AG08396 (cell line): ENCODE data around the gene GMDS.

Experiments used
- DNase-seq: peaks from one replicate; pipeline ENCODE4 v3.0.0; 2012; ENCODE audit warnings: low spot score, mixed read lengths

Gene GMDS

DNA sequence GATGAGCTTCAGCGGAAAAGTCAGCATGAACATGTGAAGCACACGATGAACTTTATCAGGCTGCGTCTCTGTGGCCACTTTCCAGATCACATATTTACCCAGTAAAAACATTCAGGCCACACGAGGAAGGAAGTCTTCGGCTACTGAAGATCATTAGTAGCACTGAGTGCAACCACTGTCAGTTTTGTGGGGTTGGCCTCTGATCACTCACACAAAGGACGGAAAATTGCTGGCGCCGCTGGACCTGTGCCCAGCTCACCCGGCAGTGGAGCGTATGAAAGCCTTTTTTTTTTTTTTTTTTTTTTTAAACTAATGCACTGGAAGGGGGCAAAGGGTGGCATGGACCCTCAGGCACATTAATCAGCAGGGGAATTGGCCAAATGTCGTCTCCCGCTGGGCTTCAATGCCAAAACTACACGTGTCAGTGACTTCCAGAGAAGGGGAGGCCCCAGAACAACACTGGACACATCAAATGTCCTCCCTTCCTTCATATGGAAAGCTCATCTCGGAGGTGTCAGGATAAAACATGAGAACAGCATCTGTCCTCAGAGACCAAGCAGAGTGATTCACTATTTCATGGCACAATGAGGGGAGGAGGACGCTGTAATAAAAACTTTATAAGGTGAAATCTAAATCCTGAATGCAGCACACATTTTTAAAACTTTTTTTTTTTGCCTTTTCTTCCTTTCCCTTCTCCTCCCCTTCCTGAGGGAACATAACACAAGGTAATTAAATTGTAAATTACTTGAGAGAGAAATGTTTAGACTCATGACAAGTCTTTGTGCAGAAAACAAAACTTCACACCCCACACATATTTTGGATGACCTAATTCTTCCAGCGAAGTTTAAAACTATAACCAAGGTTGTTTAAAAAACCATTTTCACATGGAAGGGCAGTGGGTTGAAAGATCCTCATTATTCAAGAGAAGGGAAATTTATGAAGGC is 412.3 kb downstream of the GMDS start:
- peak; percentile 25 for DNase-seq

DNA sequence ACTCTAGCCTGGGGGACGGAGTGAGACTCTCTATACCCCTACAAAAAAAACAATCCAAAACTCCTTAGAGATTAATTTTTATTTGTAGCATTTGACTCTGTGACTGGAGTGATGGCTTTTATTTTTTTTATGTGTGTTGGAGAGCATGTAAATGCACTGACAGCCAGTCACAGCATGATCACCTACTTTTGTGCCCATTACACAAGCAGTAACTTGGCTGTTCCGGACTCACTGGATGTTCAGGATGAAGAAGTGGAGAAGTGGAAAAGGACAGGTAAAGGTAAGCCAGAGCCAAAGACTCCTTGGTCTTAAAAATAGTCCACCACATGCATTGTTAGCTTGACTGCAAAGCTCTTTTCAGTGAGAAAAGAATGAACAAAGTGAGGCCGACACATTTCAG is 413.0 kb downstream of the GMDS start:
- DNase-seq, result no peak

DNA sequence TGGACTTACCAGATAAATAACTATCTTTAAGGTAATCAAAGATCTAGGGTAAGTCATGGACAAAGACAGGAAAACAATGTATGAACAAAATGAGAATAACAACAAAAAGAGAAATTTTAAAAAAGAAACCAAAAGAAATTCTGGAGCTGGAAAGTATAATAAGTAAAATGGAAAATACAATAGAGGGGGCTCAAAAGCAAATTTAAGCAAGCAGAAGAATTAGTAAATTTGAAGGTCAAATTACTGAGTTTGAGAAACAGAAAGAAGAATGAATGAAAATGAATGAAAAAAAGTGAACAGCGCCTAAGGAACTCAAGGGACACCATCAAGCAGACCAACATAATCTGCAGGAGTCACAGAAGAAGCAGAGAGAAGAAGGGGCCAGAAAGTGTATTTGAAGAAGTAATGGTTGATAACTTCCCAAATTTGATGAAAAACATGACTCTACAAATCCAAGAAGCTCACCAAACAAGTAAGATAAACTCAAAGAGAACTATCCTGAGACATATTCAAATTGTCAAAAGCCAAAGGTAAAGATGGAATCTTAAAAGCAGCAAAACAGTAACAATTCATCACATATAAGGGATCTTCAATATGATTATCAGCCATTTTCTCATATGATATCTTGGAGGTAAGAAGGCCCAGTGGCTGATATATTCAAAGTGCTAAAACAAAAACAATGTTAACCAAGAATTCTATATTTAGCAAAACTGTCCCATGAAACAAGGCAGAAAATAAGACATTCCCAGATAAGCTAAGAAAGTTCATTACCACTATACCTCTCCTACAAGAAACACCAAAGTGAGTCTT is 417.2 kb downstream of the GMDS start:
- DNase-seq, result no peak

DNA sequence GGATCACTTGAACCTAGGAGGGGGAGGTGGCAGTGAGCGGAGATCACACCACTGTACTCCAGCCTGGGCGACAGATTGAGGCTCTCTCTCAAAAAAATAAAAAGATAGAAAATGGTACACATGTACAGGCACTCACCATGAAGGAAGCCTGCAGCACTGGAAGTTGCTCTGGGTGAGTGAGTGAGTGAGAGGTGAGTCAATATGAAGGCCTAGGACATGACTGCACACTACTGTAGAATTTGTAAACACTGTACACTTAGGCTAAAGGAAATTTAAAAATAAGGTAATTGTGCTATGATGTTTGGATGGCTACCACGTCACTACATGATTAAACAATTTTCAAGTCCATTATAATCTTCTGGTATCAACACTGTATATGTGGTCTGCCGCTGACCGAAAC is 419.5 kb downstream of the GMDS start:
- DNase-seq, result no peak

DNA sequence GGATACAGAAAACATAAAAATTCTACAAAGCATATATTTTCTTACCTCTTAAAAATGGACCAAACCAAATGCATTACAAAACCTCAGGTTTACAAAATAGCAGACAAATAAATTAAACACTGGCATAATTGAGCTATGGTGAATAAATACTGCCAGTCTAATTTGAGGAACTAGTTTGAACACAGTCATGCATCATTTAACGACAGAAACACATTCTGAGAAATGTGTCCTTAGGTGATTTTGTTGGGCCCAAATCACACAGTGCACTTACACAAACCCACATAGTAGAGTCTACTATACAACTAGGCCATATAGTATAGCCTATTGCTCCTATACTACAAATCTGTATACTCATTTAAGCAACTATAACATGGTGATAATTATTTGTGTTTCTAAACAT is 420.1 kb downstream of the GMDS start:
- no peak for DNase-seq

DNA sequence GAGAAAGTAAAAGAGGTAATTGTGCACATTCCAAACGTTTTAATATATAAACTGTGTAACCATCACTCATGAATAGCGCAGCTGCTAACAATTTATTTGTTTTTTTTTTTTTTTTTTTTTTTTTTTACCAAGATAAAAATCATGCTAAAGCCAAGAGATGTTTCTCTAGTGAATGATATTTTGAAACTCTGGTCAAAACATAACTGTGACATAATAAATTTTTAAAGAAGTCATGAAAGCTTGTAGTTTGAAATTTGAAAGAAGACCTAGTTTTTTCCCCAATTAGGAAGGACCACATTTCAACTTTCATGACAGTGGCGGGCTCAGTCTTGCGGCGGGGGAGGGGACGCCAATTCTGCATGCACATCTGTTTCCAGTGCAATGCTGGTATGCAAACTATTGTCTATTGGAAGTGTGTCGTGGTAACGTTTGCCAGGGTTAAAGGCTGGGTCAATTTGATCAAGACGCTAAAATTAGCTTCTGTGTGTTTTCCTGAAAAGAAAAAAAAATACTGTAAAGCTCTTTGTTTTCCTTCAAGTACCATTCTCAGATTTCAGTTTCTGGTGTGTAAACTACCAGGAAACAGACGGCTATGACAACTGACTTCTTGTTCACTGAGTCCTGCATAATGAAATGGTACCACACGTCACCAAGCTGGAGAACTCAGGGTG is 423.8 kb downstream of the GMDS start:
- peak; percentile 19 for DNase-seq

DNA sequence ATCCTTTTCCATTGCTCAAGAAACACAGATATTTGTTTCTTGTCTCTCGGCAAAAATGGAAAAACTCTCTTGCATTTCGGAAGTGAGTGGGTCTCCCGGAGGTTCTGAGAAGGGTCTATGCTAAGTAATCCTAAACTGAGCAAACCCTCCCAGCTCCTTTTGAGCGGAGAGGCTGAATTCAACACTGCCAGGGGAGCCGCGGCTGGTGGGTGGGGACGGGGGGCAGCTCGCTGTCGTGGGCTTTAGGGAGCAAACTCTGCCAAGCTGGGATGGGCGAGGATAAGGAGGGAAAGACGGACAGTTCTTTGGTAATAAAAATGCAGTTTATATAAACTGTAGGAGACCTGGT is 424.3 kb downstream of the GMDS start:
- DNase-seq, result no peak

DNA sequence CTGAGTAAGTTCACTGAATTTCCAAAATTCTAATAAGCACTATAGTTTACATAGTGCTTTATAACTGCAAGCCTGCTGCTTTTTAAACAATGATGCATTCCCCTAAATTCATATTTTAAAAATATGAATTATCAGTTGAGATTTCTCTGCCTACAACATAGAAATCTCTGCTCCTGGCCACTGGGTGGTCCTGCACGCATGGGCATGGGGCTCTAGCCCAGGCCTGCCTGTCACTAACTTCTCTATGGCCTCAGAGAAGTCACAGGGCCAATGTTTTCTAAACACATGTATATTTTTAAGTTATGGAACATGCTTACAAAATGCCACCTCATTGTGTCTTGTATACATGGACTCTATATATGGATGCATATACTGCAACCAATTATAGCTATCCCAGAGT is 424.7 kb downstream of the GMDS start:
- no peak for DNase-seq

DNA sequence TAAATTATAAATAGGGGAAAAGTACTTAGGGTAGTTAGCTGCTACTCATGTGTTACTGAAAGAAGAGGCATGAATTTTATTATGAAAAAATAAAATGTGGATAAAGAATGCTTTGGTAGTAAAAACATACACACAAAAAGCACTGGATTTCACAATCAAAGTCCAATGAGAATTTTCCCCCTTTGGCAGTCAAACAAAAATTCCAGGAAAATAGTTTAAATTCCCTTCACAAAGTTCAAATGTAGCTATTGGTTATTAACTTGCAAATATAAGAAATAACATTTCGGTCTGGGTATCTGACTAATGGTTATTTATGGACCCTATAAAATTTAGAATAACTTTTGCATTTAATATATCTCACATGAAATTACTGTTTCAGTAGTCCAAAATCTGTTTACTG is 425.2 kb downstream of the GMDS start:
- DNase-seq, result no peak

DNA sequence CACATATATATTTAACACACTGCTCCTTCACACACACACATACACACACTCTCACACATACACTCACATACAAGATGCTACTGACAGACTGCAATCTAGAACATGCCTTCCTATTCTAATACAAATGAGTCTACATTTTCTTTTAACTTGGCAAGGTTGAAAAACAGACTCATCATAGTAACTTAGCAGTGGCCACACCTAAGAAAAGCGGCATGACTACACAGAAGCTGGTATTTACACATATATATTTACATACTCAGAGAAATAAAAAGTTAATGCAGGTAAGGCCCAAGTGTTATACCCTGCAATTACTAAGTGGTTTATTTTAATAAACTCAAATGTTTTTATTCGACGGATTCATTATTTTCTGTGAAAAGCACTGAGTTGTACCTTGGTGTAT is 426.4 kb downstream of the GMDS start:
- DNase-seq, result no peak

DNA sequence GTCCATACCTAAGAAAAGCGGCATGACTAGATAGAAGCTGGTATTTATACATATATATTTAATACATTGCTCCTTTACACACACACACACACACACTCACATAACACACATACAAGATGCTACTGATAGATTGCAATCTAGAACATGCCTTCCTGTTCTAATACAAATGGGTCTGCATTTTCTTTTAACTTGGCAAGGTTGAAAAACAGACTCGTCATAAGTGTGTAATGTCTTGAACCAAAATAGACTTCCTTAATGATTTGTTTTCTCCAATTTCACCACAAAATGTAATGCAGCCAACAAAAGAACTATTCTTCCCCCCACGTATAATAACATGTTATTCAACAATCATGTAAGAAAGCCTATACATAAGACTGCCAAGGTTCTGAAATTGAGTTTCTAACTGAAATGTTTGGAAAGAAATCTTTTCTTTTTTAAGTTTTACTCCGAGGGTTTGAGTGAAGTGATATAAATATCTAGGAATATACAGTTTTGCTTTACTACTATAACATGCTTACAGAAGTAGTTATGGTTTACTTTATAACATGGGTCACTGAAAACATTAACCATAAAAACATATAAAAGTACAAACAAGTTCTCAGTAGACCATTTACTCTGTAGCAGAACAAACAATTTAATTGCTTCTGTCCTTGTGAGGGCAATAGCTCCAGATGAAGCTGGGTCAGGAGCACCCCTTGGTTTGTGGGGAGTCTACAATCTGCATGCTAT is 428.2 kb downstream of the GMDS start:
- no peak for DNase-seq

DNA sequence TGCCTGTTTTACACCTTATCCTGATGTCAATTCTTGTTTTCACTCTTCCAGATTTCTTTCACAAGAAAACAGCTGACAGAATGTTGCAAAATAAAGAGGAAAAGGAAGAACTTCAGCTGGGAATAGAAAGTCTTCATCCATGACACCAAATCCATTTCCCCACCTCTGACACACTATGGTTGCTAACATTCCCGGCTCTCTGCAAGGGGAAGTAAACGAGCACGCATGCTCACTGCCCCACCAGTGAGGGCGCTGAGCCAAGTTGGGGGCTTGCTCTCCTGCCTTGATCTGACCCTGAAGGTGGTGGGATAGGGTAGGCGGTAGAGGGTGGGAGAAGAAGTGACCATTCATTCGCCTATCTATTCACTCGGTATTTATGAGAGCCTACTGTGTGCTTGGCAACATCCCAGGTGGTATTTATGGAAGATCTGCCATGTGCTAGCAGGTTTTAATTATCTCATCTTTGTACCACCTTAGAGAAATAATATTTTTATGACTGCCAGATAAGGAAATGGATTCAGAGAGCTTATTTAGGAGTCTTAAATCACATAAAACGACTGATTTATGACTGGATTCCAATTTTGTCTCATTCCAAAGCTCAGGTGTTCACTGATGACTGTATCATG is 429.5 kb downstream of the GMDS start:
- DNase-seq, result no peak

DNA sequence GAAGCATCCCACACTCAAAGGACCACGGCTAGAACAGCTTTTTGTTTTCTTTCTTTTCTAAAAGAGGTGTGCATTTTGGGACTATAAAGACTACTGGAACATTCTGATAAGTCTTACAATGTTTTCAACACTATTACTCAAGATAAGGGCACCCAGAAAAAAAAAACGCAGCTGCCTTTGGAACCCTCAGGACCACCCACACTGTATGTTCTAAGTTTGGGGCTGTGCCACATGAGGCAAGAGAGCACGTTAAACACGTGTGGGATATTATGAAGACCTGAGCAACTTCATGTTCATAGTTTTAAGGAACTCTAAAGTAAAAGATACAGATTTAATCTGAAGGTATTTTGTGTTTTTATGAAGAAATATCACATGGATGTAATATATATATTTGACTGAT is 431.1 kb downstream of the GMDS start:
- no peak for DNase-seq

DNA sequence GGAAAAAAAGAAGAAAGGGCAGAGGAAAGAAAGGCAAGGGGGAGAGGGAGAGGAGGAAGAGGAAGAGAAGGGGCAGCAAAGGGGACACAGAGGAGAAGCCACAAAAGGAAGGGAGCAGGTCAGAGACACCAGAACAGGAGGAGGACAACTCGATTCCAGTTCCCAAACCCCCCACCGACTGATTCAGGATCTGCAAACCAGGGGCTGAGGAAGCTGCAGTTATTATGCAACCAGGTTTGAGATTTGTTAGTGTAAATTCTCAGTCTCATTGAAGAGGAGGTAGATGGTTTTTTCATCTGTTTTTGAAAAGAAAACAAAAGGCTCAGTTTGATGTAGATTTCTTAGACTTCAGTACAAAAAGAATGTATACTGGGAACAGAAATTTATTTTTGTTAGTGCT is 432.9 kb downstream of the GMDS start:
- DNase-seq, result no peak

DNA sequence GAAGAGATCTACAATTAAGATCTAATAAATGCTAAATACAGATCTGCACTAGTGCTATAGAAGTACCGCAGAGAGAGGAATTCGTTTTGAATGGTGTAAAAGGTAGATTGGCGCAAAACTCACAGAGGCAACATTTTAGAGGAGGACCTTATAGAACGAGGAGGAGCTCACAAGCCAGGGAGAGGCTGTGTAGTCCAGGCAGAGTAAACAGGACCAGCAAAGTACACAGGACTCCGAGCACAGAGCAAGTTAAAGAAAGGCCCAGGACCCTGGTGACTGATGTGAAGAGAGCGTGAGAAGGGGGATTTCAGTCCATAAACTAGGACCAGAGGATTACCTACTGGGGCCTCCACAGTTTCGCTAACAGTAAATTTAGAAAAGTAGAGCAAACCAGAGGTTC is 433.4 kb downstream of the GMDS start:
- DNase-seq, result no peak

DNA sequence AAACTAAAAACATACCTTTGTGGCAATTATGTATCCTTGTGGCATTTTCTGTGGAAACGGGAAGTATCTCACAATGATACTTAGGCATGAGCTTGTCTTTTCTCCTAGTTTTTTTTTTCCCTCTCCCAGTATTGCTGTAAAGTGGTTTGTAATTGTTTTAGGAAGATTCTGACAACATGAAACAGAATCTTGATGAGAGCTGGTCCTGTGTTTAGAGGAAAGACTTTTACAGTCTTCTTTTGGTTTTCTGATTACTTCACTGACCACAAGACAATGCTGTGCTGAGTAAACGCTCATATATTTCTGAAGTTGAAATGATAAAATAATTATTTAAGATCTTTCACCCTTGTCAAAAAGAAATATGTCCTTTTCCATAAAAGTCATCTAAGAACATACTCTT is 434.5 kb downstream of the GMDS start:
- no peak for DNase-seq

DNA sequence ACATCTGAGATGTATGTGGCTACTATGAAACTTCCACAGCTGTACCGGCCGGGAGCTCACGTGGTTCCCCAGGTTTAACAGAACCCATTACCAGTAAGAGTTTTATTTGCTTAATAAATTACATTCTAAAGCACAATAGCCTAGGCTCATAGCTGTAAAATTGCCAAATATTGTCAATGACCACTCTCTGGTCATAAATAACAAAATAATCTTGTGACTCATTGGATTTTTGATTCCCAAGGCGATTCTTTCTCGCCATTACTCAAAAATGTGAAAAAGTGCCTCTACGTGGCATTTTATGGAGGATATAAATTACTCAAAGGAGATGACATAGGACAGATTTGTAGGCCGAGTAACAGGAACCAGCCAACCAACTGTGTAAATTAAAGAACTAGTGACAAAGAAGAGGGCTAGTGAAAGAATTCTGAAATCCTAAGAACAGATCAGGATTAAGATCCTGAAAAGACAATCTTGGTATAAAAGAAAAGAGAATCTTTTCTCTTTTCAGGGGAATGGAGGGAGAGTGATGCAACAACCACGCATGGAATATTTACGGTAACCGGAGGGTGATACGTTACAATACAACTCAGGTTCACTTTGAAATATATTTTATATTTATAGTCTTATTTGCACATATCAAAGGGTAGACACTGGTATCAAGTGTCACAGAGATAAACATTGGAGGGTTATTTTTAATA is 436.0 kb downstream of the GMDS start:
- no peak for DNase-seq

DNA sequence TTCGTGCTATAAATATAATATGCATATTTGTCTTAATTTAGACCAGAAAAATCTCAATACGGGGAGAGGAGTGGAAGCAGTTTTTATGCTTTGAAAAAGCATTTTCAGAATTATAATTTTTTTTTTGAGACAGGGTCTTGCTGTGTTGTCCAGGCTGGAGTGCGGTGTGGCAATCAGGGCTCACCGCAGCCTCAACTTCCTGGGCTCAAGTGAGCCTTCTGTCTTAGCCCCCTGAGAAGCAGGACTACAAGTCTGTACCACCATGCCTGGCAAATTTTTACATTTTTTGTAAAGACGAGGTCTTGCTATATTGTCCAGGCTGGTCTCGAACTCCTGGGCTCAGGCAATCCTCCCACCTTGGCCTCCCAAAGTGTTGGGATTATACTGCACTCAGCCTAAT is 438.5 kb downstream of the GMDS start:
- DNase-seq, result no peak

DNA sequence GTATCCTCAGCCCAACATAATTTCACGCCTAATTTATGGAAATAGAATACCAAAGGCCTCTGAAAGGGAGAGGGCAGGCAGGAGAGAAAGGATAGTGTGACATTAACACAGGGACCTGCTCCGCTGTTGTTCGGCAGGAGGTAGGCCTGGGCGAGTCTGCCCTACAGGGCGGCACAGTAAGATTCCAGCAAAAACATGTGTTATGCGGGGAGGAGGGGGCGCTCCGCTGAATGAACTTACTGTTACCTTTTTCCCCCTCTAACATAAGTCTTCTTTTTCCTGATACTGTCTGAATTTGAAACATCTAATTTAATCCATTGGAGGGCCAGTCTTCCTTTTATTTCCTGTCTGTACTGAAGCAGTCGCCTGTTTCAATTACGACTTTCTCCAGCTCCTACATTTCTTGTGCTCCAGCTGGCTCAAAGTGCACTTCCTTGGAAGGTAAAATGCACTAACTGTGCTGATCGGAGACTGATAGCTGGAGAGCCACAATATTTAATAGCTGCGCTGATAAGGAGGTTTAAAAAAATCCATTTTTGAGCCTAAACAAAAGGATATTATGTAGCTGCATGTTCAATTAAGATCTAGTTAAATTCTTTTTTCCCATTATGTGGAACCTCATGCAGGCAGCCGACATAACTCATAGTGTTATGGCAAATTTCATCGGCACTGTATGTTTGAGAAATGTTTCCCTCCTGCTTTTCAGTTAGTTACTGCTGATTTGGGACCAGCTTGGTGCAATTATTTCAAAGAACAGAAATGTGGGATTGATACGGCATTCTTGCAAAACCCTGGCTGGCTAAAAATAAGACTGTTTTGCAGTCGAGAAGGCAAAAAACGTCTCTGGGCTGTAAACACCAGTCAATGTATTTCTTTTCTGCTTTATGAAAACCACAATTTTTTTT is 442.7 kb downstream of the GMDS start:
- DNase-seq, result no peak

DNA sequence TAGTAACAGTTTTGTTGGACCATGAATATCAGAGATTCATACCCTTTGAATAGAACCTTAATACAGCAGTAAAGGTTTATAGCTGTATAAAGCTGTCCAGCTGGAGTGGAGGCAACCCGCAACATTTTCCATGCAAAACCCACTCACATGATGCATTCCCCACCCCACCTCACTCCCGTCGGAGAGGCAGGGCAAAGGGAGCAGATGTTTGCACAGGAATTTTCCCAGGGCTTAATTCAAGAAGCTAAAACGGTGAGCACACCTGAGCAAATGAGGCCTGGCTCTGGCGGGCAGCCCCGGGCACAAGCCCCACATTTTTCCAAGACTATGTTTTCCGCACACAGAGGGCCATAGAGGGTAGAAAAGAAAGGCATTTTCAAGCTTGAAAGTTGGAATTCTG is 444.0 kb downstream of the GMDS start:
- no peak for DNase-seq
